Loucy (cell line): ENCODE results near the gene CCN2.

Experiments used
- CTCF ChIP-seq: fragments of 200-600 bp; sonication (generic); conservative IDR thresholded peaks from 2 replicates; pipeline ENCODE4 v1.5.1; 2014; ENCODE audit warnings: mild to moderate bottlenecking, antibody characterized with exemption, low read length
- EZH2phosphoT487 ChIP-seq: fragments of 200-600 bp; IDR thresholded peaks from 2 replicates; pipeline ENCODE4 v1.6.1; 2018; ENCODE audit warnings: antibody characterized with exemption, mild to moderate bottlenecking, moderate library complexity, borderline replicate concordance

GRCh38 chr6:131998255-131998982 is 47.2 kb upstream of the CCN2 start:
- TF ChIP-seq CTCF (no peak), EZH2phosphoT487 (no peak)
